RPMI7951 (cell line): Measurements from ENCODE around the gene KRTAP5-4. TPM values are rescaled to one million over a fixed set of nuclear protein-coding genes. Genes with fewer than 3 reads are reported as not detected.
A peak's percentile ranks its signal among the peaks of the same experiment; 100 is the strongest.
"Not testable (repeated sequence)": the region's sequence is repeated elsewhere in the genome, so short reads cannot be mapped to it uniquely, and the experiment has no call there.

Source experiments
- DNase-seq: peaks from one replicate; pipeline ENCODE4 v3.0.0-alpha.2; 2012; ENCODE audit warnings: low read depth
- total RNA-seq: library from RNA; depleted of rRNA; stranded (reverse); fragments of >200 nt; shearing (Covaris generic); gene quantifications from 2 replicates; pipeline ENCODE4 v1.2.3, GENCODE V29; 2014

Gene KRTAP5-4
- total RNA-seq, 1 experiment from 2014 or later: not detected

DNA sequence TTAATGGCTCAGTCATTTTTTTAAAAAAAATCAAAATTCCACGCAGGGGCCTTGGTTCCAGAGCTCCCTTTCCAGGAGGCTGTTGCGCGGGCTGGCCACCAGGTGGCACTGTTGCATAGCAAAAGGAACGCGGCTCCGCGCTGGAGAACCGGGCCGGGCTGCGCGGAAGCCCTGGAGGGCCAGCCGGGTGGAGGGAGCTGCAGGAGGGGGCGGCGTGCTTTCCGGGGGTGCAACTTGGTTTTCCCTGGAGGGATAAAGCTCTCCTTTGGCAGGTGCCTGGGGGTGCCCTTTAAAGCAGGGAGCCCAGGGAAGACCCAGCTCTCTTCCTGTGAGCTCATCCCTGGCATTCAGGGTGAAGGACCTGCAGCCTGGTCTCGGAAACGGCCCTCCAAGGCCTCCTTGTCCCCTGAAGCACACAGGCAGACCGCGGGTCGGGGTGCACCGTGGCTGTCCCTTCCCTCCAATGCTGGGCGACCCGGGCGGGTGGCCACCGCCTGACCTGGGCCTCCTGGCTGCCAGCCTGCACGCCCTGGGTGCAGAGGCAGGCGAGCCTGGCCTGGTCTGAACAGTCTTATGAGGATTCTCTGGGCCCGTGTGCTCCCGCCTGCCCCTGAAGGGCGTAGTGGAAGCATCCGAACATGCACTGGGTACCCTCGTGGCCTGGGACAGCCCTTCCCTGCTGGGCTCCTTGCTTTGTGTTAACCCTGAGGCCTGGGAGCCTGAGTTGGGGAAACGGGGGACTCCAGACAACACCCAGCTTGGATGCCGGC is 31.0 kb upstream of the KRTAP5-4 start:
- peak; percentile 22 for DNase-seq

DNA sequence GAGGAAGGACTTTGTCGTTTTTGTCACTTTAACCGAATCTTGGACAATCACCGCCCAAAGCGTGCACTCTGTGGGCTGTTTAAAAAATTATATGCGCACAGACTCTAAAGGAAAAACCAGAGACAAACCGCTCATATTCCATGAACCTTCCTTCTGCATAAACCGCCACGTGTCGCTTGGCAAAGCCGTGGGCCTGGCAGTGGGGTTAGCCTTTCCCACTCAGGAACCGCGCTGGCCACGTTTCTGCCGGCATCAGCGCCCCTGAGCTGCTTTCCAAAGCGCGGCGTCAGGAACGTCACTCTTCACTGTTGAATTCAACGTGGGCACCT is 30.5 kb upstream of the KRTAP5-4 start:
- no peak for DNase-seq

DNA sequence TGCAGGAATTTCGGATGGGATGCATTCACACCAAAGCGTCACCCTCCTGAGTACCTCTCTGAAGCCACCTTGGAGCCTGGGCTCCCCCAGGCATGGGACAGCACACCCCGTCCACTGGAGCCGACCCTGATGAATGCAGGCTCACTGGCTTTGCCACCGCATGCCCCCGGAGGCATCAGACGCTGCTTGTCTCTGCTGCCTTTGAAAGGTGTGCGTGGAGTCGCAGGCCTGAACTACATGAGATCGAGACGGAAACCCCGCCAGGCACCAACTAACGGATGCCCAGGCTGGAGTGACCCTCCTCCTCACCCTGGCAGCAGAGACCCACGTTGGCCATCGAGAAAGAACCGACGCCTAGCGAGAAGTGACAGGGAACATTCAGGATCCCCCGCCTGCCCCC is 30.1 kb upstream of the KRTAP5-4 start:
- DNase-seq: no peak

DNA sequence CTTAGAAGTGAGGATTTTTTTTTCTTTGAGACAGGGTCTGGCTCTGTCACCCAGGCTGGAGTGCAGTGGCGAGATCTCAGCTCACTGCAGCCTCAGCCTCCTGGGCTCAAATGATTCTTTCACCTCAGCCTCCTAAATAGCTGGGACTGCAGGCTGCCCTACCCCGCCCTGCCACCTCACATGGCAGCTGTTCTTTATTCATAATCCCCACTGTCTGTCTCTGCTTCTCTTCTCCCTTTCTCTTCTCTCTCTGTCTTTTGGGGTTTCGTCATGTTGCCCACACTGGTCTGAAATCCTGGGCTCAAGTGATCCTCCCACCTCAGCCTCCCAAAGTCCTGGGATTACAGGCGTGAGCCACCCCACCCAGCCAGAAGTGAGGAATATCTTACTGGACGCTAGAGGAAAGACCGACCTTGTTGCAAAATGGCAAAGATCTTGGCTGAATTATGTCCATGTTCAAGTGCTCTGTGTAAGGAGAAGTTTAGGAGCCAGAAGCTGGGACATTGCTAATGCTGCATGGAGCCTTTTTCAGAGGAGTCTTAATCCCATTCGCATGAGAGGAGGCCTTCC is 29.6 kb upstream of the KRTAP5-4 start:
- DNase-seq: no peak

DNA sequence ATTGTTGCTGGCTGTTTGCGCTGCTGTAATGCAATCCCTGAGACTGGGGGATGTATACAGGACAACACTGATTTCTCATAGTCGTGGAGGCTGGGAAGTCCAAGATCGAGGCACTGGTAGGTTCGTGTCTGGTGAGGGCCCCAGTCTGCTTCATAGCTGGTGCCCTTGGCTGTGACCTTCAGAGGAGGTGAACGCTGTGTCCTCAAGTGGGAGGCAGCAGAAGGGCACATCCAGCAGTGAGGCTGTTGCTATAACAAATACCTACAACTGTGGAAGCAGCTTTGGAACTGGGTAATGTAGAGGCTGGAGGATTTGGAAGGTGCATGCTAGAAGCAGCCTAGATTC is 29.0 kb upstream of the KRTAP5-4 start:
- no peak for DNase-seq

DNA sequence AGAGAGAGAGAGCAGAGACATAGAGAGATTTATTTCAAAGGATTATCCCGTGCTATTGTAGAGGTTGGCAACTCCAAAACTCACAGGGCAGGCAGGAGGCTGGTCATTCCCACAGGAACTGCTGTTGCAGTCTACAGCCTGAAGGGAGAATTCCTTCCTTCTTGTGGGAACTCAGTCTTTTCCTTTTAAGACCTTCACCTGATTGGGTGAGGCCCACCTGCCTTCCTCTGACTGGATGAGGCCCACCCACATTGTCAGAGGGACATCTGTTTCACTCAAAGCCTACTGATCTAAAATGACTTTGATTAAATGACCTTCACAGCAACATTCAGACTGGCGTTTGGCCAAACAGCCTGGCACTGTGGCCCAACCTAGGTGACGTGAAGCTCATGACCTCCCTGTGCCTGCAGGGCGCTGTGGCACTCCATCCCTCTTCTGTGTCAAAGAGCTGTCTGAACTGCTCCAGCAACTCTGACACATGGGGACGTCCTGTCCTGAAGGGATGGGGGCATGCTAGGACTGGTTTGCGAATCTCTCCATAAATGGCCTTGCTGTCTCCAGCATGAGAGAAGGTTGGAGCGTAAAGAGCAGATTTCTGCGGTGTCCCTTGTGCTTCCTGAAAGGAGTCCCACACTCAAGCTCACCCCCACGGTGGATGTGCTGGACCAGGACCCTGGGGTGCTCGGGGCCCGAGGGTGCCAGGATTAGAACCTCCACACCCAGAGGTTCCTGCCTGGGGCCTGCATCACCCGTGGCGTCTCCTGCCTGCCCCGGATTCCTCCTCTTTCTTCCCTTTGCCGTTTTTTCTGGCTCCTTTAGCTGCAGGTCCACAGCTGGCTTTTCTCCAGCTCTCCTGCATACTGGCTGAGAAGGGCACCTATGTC is 28.3 kb upstream of the KRTAP5-4 start:
- no peak for DNase-seq

DNA sequence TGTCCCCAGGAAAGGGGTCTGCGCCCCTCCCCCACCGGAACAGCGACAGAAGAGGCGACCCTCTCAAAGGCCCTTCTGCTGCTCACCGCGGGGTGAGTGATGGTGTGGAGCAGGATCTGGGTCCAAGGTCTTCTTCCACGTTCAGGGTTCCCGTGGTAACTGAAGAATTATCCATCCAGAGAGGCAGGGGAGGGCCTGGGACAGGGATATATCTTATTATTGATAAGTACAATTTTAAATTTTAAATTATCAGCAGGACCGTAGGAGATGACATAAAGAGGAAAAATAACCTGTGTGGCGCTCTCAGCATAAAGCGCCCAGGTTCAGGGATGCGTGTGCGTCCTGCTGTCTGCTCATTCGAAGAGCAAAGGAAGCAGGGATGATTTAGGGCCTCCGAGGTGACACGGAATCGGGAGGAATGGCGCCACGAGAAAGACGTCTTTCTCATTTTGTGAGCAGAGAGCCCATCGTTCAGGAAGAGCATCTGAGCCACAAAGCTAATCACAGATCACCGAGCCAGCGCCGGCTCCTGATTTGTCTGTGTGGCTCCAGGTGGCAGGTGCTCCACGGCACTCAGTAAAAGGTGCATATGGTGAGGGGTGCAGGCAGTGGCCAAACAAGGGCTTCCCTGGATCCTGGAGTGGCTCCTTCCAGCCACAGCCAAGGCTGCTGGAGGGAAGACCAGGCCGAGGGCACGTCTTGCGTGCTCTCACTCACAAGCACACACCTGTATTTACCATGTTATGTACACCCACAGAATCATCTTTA is 26.9 kb upstream of the KRTAP5-4 start:
- DNase-seq: no peak

DNA sequence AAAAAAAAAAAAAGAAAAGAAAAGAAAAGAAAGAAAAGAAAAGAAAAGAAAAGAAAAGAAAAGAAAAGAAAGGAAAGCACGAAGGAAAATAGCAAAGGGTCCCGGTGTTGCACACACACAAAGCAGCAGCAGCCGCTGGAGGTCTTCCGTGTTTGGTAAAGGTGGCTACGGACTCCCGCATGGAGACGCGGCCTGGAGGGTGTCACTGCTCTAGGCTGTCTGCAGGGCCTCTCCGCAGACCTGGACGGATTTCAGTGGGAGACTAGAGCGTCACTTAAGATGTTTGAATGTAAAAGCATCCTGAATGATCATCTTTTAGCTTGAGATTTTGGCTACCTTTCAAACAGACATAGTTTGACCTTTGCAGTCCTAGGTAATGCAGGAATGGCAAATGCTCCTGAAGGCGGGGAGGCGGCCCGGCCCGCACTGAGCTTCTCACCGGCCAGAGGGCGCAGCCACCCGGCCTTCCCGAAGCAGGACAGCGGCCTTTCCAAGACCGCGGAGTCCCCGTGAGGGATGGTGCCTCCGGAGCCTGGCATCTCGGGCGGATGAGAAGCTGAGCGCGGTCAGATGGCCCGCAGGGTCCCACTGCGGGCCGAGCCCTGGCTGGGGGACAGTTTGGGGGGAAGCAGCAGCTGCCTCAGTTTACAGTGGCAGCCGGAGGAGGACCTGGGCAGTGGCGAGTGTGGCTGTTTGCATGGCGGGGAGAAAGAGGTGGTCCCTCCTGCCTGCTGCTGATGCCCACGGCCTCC is 26.1 kb upstream of the KRTAP5-4 start:
- DNase-seq: no peak

DNA sequence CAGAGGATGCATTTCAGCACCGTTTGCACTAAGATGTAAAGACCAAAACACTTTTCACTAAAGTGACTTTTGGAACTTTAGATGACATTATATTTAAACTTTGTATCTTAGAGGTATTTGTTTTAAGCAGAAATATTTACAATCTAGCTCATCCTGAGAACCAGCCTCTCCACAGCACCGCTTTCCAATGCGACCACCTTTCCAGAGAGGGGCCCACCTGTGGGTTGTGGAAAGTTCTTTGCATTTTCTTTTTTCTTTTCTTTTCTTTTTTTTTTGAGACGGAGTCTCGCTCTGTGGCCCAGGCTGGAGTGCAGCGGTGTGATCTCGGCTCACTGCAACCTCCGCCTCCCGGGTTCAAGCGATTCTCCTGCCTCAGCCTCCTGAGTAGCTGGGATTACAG is 24.6 kb upstream of the KRTAP5-4 start:
- DNase-seq: not testable (repeated sequence)

DNA sequence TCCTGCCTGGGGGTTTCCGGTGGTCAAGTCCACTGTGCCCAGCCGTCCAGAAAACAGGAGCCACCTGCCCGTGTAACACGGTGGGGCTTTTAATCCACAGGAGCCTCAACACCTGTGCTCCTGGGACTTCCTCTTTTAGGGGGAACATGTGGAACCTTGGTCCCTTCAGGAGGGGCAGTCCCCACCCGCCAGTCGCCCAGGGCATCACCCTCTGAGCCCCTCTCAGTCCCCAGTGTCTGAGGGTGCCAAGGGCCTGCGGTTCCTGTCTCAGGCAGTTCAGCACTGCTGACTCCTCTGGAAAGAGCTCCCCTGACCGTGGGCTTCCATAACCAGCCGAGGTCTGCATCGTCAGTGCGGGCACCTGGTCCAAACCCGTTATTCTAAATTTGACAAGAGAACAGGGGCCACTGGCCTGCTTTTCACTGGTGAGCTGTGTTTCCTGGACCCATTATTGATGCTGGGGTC is 23.5 kb upstream of the KRTAP5-4 start:
- no peak for DNase-seq

DNA sequence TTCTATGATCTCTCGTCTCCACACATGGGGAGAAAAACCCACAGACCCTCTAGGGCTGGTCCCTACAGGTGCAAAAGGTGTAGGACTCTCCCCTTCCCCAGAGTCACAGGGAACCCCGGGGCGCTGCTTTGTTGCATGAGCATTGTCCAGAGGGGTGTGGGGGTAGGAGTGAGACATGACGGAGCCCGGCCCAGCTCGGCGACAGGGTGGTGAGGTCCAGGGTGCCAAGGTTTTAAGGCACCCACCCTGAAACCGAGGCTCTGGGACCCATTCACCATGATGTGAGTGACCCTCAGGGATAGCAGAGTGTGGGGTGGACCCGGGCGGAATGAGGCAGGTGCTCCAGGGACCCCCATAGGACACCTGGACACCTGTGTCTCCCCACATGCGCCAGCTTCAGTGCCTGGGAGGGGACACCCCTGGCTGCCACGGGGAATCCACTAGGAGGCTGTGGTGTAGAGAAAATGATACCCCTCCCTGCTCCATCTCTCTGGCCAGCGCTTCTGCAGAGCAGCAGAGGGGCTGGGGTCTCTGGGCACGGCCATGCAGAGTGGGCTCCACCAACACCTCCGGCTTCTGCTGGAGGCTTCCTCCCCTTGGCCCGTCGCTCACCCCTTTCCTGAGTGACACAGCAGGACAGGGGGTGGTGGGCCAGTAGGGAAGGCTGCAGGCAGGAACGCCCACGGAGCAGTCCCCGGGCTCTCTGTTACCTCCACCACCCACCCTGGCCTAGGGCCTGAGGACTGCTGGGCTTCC is 22.8 kb upstream of the KRTAP5-4 start:
- DNase-seq: no peak

DNA sequence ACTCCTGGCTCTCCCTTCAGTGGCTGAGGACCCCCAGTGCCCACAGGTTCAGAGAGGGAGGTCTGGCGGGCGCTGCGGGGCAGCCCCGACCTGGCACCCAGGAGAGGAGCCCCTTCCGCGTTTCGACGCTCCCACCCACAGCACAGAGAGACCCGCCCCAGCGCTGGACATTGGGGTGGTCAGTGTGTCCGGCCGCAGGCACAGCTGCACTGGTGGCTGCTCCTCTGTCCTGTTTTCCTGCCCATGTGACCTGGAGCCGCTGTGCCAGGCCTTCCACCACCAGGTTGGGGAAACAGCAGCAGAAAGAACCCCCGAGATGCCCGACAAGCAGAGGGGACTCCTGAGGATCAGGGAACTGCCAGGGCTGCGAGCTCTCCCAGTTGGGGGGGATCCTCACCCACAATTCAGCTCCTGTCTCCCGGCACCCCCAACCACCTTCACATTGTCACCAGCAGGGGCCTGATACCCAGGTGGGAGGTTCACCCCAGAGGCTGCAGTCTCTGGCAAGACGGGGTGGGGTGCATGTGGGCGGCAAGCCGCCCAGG is 21.3 kb upstream of the KRTAP5-4 start:
- no peak for DNase-seq

DNA sequence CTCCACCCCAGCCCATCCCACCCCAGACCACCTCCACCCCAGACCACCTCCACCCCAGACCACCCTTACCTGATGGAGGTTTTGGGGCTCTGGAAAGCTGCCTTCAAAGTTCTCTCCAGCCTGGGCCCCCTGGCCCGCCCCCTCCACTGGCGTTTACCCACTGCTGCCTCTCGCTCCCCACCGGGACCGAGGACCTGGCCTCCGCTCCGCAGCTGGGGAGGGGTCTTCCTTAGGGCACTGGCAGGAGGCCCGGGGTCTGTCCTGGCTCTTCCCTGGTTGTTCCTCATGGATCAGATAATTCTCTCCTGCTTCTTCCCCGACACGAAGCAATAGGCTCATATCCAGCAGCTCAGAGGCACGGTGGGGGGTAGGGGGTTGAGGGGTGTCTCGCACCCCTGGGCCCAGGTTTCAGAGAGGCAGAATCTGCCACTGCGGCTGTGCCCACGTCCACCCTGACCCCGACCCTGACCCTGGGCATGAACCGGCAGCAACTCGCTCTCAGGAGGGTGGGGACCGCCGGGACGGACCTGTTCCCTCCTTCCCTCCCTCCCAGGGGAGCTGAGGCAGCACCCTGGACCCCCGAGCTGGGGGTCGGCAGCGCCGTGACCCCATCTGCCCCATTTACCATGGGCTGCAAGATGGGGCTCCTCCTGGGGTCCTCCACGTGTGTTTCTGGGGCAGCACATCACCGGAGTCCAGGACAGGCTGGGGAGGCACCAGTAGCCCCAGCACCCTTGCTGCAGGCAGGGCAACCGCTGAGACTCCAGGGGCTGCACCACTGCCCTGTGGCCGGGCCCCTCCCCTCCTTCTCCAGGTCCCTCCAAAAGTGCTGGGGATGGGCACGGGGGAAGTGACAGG is 20.6 kb upstream of the KRTAP5-4 start:
- DNase-seq: no peak

DNA sequence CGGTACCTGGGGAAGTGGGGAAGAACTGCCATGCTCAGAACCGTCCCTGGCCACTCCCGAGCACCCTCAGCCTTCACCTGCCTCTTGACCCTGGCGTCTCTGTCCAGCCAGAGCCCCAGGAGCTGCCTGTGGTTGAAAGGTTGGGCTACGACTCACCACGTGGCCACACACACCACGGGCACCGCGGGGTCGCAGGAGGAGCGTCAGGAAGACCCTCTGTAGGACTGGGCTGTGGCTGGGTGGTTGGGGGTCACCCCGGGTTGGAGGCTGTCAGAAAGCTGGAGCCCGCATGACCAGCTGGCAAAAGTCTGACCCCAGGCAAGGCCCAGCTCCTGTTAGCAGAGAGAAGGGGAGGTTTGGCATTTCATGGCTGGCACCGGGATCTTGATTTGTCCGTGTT is 19.2 kb upstream of the KRTAP5-4 start:
- DNase-seq: no peak

DNA sequence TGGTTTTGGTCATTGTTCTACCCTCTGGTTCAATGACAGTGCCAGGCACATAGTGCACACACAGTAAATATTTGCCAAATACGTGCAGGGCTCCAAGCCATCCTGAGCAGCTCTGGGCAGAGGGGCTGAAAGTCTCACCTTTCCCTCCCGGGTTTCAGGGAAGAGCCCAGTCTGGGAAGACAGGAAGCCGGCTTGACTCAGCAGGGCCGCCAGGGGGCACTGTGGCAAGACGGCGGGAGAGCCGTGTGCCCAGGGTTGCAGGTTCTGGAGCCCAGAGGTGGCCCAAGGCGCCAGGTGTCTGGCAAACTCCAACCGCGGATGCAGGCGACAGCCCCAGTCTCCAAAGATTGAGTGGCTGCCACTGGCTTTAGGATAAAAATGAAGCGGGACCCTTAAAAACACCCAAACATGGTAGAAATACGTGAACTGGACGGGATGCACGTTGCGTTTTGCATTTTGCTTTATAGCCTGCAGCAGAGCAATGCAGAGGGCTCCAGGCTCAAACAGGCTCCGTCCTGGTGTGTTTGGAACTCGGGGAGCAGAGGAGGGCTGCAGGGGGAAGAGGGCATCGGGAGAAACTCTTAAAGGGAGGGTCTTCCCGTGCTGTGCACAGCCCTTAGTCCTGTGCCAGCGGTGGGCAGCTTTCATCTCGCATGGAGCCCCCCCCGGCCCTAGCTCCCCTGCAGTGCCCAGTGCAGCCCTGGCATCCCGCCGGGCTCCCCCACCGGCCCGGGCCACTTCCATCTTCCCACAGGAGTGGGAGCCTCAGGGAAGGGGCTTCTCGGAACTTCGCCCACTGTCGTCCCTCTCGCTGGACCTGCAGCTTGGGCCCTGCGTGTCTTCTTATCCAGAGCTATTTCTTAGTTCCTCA is 18.4 kb upstream of the KRTAP5-4 start:
- DNase-seq: no peak

DNA sequence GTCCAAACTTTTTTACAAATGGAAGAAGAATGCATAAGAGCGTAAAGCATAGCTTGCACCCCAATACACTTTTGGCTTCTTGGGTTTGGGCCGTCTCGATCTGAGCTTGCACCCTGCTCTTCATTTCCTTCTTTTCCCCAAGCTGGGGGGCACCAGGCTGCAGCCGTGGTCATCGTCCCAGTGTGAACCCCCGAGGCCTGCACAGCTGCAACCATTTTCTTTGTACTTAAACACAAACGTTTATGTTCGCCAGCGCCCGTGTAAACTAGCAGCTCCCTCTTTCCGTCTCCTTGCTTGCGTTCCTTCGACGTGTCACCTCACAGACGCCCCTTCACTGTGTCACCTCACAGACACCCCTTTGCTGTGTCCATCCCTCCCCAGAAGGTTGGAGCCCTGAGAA is 17.7 kb upstream of the KRTAP5-4 start:
- no peak for DNase-seq

DNA sequence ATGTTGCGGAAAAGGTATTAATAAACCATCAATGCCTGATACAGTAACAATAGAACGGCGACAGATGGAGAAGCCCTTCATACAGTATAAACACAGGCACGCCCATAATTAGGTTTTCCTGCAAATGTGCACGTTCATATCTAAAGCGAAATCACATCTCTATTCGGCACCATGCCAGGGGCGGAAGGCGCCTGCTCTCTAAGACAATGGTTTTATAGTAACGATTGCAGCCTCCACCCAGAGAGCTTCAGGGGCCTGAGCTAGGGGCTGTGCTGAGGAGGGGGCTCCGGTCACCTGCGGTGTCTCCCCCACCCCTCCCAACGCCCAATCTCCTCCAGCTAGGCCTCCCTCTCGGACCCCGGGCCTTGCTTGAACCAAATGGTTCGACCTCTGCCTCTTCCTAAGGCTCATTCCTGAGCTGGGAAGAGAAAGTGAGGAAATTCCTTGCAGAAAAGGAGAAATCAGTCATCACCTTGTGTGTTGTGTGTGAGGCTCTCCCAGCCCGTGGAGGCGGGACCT is 17.2 kb upstream of the KRTAP5-4 start:
- peak; percentile 8 for DNase-seq

DNA sequence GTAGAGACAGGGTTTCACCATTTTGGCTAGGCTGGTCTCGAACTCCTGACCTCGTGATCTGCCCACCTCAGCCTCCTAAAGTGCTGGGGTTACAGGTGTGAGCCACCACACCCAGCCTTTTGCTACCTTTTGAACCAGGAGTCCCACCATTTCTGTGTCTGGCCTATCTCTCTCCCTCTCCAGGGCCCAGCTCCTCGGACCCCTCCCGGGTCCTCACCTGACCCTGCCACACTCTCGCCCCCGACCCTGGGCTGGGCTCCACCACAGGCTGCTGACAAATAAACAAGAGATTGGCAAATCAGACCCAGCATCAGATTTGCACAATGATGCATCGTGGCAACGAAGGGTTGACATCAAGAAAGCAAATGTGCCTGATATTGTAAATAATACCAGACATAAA is 16.4 kb upstream of the KRTAP5-4 start:
- no peak for DNase-seq
